ENCODE results near the gene DOCK4. TPM values are rescaled to one million over a fixed set of nuclear protein-coding genes. Genes with fewer than 3 reads are reported as not detected.

Gene DOCK4
- polyA plus RNA-seq, 4 donors, result 16.9 to 29.9 (median 21.1) TPM

DNA sequence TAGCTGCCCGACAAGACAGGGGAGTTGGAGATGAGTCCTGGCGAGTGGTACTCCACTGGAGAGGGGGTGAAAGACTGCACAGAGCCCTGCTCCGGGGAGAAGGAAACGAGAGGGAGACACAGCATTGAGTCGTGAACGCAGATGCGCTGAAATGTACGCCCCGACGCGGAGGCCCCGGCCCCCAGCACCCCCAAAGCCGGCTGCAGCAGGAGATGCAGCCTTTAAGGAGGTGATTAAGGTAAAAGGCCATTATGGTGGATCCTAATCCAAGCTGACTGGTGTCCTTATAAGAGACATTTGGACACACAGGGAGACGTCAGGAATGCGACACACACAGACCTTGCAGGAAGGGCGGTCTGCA, 477.6 kb downstream of the DOCK4 start:
- DNase-seq (ENCODE audit: low read depth in 4 of 4, low spot score in 2 of 4), result no peak

- no peak for DNase-seq (ENCODE audit: low read depth in 4 of 4, low spot score in 2 of 4)
These were observed 478.1 kb downstream of the DOCK4 start for GRCh38 chr7:111727905-111728634.

DNA sequence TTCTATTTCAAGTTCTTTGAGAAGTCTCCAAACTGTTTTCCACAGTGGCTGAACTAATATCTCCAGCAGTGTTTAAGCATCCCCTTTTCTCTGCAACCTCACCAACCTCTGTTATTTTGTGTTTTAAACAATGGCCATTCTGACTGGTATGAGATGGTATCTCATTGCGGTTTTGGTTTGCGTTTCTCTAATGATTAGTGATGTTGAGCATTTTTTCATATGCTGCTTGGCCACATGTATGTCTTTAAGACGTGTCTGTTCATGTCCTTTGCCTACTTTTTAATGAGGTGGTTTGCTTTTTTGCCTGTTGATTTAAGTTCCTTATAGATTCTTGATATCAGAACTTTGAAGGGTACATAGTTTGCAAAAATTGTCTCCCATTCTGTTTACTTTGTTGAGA, 487.3 kb downstream of the DOCK4 start:
- DNase-seq (ENCODE audit: low read depth in 4 of 4, low spot score in 2 of 4), result no peak

DNA sequence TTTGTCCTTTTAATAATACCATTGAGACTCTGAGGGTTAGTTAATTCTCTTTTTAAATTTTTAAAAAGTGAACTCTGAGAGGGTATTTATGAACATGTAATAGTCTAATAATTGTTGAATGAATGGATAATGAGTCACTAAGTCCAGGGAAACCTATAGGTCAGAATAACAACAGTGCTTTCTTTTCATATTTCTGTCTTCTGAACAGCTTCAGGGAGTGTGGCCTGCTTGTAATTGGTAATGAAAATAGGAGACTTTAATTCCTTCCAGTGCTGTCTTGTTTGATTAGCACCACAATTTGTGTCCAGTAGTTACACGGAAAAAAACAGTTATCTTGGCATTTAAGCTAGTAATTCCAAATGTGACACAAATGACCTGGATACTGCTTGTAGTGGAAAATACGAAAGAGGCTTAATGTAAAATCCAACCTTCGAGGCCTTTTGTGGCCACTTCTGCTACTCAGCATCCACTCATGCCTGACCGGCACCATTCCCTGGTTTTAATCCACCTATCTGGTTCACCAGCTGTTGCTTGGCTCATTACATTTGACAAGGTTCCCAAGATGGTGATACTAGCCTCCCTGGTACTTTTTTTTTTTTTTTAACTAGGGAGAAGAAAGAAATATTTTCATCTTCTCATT, 494.7 kb downstream of the DOCK4 start:
- DNase-seq (ENCODE audit: low read depth in 4 of 4, low spot score in 2 of 4), result no peak

DNA sequence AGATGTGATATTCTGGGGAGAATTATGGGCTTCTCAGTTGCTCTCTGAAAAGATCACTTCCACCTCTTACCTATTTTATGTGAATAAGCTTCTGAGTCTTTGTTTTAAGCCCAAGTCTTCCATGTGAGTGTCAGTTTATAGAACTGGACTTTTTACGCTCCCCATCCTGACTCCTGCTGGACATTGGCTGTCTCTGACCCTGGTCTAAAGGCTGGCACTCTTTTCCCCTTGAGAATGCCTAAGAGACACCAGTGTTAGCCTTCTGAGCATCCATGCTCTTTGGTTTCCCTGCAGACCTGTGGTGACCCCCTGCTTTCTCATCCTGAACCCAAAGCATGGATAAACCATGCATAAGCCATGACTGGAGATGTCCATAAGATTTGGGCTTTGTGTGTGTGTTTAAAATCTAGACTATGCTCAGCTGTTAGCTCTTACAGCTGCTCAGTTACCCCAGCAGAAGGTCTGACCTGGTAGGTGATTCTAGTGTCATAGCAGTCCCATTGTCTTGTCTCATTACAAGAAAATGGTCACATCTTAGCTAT, 495.3 kb downstream of the DOCK4 start:
- no peak for DNase-seq (ENCODE audit: low read depth in 4 of 4, low spot score in 2 of 4)

DNA sequence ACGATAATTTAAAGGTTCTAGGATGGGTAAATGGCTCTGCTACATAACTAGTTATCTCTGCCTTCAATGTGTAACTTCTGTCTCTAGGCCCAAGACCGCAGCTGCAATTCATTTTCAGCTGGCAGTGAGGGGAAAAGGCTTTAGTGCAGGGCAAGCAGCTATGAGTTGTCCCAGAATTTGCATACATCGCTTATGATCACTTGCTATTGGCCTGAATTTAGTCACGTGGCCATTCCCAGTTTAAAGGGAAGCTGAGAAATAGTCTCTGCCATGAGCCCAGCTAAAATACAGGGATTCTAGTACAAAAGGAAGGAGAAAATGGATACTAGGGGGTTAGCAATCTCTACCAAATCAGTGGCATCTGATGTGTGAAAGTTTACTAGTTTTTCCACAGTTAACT, 498.1 kb downstream of the DOCK4 start:
- no peak for DNase-seq (ENCODE audit: low read depth in 4 of 4, low spot score in 2 of 4)

GRCh38 chr7:111705807-111706206, 500.4 kb downstream of the DOCK4 start:
- no peak for DNase-seq (ENCODE audit: low read depth in 4 of 4, low spot score in 2 of 4)

- DNase-seq (ENCODE audit: low read depth in 4 of 4, low spot score in 2 of 4), result no peak
These were observed 508.4 kb downstream of the DOCK4 start for GRCh38 chr7:111697771-111698170.

DNA sequence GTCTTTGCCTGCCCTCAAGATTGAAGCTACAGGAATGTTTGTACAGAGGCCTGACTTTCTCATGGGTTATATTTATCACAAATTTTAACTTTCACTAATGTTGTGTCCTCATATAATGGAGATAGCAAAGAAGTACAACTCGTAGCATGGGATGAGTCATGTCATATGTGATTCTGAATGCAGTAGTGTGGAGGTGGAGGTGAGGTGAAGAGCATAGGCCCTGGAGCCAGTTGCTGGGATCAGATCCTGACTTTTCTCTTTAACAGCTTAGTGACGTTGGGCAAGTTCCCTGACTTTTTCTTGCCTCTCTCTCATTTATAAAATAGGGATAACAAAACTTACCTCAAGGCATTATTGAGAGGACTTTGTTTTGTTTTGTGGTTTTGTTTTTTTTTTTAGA, 511.8 kb downstream of the DOCK4 start:
- DNase-seq (ENCODE audit: low read depth in 4 of 4, low spot score in 2 of 4), result no peak

GRCh38 chr7:111690364-111691111, 515.7 kb downstream of the DOCK4 start:
- no peak for DNase-seq (ENCODE audit: low read depth in 4 of 4, low spot score in 2 of 4)

GRCh38 chr7:111685349-111685748, 520.9 kb downstream of the DOCK4 start:
- peak in 1 of 4 donors; percentile 6 for DNase-seq (ENCODE audit: low read depth in 4 of 4, low spot score in 2 of 4)

DNA sequence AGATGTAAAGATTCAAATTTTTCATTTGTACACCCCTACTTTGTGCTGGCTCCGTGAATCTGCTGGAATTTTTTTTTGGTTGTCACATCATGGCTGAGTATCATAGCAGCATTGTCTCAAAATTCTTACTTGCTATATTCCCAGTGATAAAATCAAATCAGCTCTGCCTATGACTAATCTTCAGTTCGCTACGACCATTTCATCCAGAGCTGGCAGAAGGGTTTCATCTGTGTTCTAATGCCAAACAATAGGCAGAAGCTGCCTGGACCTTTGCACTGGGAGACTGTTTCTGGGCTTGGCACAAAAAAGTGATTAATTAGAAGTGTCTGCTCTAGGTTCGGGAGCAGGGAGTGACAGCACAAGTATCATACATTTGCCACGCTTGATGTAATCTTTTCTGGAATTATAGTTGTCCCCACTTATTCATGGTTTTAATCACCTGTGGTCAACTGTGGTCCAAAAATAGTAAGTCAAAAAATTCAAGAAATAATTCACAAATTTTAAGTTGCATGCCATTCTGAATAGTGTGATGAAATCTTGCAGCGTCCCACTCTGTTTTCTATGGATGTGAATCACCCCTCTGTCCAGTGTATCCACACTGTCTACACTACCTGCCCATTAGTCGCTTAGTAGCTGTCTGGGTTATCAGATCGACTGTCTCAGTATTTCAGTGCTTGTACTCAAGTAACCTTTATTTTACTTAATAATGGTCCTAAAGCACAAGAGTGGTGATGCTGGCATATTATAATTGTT, 523.4 kb downstream of the DOCK4 start:
- DNase-seq (ENCODE audit: low read depth in 4 of 4, low spot score in 2 of 4), result no peak

GRCh38 chr7:111681242-111681641, 525.0 kb downstream of the DOCK4 start:
- DNase-seq (ENCODE audit: low read depth in 4 of 4, low spot score in 2 of 4), result no peak

- DNase-seq (ENCODE audit: low read depth in 4 of 4, low spot score in 2 of 4), result no peak
These were observed 527.2 kb downstream of the DOCK4 start for GRCh38 chr7:111678986-111679385.

DNA sequence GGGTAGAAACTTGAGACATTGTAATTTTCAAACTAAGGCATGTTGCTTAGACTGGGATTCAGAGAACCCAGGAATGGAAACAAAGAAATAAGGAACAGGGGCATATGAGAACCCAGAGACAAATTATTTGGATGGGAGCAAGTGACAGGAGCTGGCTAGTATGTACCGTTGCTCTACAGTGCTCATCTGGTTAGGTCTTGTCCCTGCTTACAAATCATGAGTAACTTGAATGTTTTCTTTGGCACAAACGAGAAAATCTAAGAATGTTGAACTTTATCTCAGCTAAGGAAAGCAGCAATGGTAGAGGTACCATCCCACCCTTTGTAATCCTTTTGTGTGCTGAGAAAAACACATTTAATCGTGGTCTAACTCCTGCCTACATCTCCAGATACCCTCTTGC, 527.9 kb downstream of the DOCK4 start:
- no peak for DNase-seq (ENCODE audit: low read depth in 4 of 4, low spot score in 2 of 4)

DNA sequence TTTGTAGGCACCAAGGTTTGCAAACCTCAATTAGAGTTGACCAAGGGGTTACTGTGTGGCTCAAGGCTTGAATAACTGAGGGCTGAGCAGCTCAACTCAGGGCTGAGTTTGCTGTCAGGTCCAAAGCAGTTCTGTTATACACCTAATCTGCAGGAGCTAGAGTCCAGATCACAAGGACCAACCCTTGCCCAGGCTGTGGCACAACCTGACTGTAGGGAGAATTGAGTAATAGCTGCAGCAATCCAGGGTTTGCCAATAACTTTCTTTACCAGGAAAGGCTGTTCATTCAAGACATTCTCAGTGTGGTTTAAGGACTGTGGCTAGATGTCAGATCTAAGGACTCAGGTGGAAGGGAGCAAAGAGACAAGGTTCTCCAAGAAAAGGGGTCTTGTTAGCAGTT, 528.4 kb downstream of the DOCK4 start:
- DNase-seq (ENCODE audit: low read depth in 4 of 4, low spot score in 2 of 4), result no peak

DNA sequence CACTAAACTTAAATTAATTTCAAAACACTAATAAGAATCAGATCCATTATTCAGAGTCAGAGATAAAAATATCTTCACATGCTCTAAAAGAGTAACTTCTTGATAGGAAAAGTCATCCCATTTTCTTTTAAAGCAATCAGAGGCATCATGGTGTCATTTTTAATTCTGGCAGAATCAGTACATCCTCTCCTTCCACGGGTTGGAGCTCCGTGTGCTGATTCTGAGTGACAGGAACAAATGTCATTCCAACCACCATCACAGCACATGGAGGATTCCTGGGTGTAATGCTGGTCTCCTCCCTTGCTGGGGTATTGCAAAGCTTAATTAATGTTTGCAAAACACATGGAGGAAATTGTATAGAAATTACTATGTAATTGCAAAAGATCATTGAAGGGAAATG, 529.4 kb downstream of the DOCK4 start:
- DNase-seq (ENCODE audit: low read depth in 4 of 4, low spot score in 2 of 4), result no peak
